GM18520 (cell line): ENCODE results near the gene TANC1.
A peak's percentile ranks its signal among the peaks of the same experiment; 100 is the strongest.

ENCODE experiments used
- ATAC-seq: cut with Tn5 transposase; IDR thresholded peaks from one replicate; pipeline ENCODE4 v1.9.1; 2021; ENCODE audit not compliant: unreplicated experiment

TANC1 gene

DNA sequence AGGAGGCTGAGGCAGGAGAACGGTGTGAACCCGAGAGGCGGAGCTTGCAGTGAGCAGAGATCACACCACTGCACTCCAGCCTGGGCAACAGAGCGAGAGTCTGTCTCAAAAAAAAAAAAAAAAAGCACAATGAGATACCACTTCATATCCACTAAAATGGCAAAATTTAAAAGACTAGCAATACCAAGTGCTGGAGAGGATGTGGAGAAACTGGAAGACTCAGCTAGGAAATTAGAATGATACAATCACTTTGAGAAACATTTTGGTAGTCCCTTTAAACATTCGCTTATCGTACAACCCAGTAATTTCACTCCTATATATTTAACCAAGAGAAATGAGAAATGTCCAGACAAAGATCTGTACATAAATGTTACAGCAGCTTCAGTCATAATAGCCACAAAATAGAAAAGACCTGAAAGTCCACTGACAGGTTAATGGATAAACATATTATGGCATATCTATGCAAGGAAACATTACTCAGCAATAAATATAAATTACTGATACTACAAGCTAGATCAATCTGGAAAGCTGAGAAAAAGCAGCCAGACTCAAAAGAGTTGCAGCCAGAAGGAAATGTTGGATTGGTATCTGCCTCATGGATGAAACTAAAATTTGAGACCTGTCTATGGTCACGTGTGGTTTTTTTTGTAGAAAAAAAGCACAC is 278.0 kb downstream of the TANC1 start:
- ATAC-seq = no peak

DNA sequence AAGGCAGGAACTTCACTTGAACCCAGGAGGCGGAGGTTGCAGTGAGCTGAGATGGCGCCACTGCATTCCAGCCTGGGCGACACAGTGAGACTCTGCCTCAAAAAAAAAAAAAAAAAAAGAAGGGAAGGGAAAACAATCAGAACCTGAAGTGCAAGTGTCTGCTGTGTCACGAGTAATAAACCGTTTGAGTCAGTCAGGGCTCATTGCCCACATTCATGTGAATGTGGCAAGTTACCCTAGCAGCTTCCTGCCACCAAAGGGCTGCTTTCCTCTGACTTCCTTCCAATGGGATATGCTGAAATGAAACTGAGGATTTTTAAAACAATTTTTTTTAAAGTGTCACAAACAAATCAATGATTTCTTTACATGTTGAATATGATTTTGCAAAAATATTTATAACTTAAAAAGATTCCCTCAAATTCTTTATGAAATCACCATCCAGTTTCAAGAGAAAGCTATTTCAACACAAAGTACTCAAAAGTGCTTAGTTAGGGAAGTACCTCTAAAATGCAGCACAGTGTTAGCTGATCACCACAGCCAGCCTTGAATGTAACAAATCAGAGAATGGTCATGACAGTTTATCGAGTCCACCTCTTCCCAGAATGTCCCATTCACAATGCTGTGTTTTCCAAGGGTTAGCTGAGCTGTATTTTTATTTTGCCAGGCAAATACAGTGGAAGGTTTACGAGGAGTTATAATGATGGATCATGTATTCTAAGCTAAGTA is 281.7 kb downstream of the TANC1 start:
- ATAC-seq = no peak

DNA sequence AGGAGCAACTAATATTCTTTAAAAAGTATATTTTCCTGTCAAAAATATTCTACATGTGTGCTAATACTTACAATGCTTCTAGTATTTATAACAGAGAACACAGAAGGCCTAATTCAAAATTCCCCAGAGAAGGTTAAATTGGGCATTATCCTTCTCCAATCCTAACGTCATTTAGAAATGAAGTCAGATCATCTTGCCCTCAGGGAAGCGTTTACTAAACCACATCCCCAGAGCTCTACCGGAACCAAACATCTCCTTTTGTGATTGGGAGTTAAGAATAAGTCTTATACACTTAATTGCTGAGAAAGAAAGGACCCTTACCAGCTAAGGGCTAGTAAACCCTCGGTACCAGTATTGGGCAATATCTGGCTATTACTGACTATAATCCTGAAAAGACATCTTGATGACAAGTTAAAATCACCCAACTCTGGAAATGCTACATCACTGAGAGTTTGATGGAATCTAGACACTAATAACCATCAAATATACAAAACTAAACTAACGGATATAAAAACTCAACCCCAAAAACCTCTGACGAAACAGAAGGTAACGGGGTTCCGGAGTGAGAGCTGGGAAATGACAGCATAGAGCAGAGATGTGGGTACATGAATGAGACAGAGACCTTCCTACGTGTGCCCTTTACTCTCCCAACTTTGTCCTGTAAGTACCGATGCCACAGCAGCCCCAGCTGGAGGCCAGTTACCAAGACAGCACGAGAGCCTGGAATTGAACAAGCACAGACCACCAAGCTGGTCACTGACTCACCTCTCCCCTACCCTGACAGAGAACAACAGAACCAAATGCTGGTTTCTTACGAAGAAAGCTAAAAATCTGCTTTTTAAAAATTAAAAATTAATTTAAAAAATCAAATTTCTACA is 283.1 kb downstream of the TANC1 start:
- ATAC-seq = no peak

DNA sequence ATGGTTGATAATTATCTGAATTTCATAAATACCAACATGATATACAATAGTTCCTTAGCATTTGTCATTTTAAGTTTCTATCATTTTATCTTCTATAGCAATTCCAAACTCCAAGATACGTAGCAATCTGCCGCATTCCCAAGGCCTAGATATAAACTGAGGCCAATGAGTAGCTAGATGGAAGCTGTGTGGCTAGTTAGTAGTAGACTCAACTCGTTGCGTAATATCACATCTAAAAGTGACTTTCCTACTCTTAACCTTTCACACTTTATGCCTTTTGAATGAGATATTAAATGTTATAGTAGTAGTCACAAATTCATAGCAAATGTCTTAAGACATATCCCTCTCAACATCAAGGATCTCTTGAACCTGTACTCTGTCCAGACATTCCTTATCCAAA is 284.5 kb downstream of the TANC1 start:
- ATAC-seq = no peak

DNA sequence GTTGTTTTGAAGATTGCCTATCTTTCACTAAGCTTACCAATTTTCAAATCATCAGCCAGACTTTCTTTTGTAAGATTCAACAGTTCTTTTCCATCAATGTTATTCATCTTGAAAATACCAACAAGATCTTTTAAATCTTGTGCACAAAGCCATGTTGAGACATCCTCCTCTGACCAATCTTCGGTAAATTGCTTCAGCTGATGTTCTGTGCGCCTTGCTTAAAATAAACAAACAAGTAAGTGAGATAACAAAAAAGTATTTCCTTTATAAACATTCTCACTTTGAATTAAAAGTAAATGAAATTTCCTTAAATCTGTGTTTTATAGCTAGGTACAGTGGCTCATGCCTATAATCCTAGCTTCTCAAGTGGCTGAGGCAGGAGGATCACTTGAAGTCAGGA is 287.7 kb downstream of the TANC1 start:
- no peak for ATAC-seq

DNA sequence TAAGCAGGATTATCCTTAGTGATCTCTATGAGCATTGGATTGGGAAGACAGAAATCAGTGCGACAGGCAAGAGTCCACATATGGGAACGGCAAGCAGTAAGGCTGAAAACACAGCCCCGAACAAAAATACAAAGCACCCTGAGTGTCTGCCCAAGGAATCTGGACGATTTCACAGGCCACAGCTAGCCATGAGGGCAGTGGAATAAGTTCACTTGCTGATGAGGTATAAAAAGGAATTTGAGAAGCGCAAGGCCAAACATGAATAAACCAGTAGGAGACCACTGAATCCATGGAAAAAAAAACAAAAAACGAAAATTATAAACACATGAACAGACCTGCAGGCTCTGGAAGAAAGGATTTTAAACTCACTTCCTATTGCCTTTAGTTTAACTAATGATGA is 293.8 kb downstream of the TANC1 start:
- no peak for ATAC-seq

DNA sequence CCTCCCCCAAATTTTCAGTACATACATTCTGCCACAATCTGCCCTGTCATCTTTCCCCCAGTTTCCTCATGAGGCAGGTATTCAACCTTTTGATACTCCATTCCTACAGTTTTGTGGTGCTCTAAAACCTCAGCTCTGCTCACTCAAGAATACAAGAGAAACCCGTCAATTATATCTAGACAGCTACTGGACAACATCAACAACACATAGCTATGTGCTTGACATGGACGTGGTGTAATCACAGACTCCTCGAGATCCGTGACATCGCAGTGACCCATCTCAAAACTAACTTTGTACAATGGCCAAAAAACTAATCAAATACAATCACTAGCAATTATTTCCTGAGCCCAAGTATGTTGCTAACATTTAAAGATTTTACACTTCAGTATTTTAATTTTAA is 294.5 kb downstream of the TANC1 start:
- no peak for ATAC-seq

DNA sequence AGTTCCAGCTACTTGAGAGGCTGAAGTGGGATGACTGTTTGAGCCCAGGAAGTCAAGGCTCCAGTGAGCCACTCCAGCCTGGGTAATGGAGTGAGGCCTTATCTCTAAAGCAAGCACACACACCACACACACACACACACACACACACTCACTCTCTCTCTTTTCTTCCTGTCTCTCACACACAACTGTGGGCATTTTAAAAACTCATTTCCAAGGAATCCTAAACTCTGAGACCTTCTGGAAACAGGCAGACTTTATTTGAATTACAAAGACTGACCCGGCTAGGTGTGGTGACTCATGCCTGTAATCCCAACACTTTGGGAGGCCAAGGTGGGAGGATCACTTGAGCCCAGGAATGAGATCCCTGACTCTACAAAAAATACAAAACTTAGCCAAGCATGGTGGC is 296.7 kb downstream of the TANC1 start:
- ATAC-seq = no peak

DNA sequence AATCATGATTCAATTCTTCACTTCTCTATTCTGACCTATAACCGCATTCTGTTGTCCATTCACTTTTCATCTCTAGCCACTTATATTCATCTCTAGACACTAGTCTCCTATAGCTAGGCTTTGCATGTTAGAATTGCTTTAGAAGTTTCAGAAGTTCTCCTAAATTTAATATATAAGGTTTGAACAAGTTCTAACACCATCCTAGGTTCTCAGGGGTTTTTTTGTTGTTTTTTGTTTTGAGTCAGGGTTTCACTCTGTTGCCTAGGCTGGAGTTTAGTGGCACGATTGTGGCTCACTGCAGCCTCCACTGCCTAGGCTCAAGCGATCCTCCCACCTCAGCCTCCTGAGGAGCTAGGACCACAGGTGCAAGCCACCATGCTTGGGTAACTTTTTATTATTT is 298.1 kb downstream of the TANC1 start:
- ATAC-seq = no peak

DNA sequence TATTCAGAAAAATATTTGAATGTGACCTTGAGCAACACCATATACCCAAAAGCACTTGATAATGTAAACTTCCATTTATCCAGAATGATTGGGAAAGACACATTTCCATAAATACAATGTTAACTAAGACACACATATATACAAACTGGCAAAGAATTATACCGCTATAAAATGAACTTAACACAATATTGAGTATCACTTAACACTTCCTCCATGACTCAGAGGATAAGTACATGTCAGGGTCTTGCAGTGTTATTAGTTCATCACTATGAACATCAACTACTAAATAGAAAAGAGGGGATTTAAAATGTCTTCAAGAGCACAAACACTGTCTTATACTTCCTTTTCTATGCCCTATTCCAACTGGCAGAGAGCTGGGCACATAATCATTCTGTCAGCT is 299.5 kb downstream of the TANC1 start:
- no peak for ATAC-seq

DNA sequence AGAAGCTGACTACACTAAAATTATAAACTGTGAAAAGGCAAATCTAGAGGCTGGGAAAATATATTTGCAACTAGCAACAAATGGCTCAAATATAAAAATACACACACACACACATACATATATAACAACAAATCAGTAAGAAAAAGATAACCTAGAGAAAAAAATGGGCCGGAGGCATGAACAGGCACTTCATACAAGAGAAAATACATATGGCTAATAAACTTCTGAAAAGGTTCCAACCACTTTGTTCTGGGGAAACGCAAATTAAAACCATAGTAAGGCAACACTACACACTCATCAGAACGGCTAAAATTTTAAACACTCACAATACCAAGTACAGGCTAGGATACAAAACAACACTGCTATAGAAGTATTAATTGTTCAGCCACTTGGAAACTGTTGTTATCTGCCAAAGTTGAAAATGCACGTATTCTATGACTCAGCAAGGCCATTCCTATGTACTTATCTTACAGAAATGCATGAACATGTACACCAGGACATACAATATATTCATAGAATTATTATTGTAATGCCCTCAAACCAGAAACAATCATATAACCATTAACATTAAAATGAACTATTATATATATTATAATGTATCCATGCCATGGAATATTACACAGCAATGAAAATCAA is 302.4 kb downstream of the TANC1 start:
- no peak for ATAC-seq

DNA sequence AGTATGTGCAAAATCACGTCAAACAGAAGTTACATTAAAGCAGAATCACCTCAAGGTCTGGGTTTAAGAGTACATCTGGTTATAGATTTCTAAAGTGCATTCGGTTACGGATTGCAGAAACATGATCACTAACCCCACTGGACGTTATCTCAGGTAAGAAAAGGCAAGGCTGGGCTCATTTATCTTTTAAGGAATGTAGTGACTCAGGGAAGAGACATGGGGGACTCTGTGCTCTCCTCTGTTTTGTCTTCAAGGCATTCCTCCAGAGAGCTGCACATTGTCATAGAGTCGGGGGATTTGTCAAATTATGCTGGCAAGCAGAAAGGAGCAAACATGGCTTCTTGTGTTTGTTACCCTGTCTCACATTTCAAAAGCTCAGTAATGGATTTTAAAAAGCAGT is 303.7 kb downstream of the TANC1 start:
- no peak for ATAC-seq

DNA sequence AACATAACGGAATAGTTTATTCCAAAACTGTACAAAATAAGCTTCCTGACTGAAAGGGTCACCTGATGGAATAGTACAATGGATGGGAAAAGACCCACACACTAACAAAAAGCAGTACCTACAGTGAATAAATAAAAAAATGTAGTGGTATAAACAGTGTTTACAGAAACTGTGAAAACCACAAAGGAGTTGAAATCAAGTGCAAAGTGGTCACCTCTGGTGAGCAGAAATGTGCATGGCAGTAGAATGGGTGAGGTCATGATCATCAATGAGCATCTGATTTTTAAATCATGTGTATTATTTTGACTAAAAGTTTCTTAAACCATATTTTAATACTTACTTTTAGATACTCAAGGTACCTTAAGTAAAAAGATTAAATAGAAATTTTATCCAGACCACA is 306.7 kb downstream of the TANC1 start:
- ATAC-seq = peak; percentile 64

DNA sequence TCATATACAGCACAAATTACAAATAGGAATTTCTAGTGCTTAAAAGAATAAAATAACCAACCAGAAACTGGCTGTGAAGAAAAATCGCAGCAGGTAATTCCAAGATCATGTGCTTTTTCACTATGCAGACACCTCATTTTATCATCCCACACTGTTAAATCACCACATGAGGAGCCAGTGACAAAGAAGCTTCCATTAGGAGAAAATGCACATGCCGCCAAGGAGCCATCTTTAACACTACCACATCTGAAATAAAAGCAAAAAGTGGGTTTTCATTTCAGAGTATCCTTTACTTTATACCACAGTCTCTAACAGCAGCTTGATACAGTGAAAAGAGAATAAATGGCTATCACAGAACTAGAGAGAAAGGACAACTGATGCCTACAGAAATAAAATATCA is 311.3 kb downstream of the TANC1 start:
- ATAC-seq = no peak

DNA sequence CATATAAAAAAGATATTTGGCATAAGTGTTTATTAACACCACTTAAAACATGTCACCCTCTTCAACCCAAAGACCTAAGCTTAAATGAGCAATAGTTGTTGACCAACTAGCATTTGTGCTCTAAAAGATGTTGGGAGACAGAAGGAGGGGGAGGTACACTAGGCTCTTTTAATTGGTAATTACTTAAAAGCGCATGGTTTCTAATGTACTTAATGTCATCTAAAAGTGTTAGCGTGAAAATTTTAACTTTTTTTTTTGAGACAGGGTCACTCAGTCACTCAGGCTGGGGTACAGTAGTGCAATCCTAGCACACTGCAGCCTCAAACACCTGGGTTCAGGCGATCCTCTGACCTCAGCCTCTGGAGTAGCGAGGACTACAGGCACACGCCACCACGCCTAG is 312.6 kb downstream of the TANC1 start:
- no peak for ATAC-seq
